IPS-NIHi11 (cell line): ENCODE measurements around the gene PPP1R17.

ENCODE experiments used
- DNase-seq: peaks from one replicate; pipeline ENCODE4 v3.0.0; 2012; ENCODE audit warnings: mixed read lengths, low spot score

Gene PPP1R17

DNA sequence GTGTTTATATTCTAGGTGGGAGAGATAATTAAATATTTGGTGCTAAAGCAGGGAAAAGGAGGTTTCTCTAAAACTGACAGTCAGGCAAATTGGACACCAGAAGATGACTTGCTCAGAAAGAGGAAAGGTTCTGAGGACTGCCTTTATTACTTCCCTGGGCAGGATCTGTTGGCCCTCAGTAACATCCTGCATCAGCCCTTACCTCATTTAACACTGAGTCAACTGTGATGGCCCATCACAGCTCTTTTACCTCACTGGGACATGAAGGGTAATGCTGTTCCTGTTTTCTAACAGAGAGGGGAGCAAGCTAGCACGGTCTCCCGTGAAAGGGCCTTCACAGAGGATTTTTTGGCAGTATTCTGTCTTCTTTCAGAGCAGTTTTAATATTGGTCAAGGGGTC lies 12.0 kb downstream of the PPP1R17 start:
- DNase-seq: no peak

DNA sequence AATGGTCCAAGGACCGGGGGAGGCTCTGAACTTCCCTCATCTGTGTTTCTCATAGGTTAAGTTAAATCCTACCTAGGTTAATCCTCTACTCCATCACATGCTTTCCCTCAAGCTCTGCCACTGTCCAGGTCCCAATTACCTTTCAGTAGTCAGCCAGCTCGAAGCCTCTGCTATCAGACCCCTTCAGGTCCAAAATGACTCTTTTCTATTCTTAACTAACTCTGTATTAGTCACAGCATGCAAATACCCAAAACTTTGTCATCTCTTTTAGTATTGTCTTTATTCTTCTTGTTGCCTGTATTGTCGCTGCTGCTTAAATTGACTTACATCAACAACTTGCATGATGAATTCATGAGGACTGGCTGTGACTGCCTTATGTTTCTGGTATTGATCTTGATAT lies 15.3 kb downstream of the PPP1R17 start:
- DNase-seq: no peak

- no peak for DNase-seq
Observed at GRCh38 chr7:31705377-31705776, 18.4 kb downstream of the PPP1R17 start.

DNA sequence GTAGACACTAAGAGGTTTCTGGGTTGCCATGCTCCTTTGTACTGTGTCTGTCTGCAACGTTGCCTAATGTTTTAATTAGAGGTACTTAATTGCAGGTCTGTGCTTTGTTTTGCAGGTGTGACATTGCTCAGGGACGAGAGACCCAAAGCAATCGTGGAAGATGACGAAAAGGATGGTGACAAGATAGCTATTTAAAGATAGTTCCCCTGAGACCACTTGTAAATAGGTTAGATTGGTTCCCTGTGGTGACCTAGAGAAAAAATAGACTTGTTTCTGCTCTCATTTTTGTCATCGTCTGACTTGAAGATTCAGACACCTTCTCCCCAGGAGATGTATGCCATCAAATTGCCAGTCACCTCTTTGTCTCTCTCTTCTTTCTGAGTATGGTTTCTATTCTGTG lies 20.1 kb downstream of the PPP1R17 start:
- no peak for DNase-seq

GRCh38 chr7:31710171-31710570 lies 23.2 kb downstream of the PPP1R17 start:
- peak; percentile 56 for DNase-seq

GRCh38 chr7:31716355-31716754 lies 29.3 kb downstream of the PPP1R17 start:
- no peak for DNase-seq

GRCh38 chr7:31720366-31720765 lies 33.4 kb downstream of the PPP1R17 start:
- peak; percentile 24 for DNase-seq

GRCh38 chr7:31724696-31725095 lies 37.7 kb downstream of the PPP1R17 start:
- DNase-seq: no peak

- DNase-seq: no peak
Observed at GRCh38 chr7:31729195-31729804, 42.3 kb downstream of the PPP1R17 start.

DNA sequence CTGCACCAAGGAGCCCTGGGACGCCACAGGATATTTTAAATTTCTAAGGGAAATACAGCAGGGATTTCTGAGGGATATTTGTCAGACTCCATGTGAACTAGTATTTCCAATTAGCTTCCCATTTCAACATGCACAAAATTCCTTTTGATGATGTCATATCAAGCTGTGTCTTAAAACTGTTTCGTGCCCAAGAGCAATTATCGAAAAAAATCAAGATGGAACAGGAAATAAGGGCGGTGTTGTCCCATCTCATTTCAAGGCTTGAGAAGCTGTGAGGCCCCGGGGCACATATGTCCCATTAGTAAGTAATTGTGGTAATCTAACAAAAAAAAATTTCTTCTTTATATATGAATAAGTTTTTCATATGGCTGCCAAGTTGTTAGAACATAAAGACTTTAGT lies 47.4 kb downstream of the PPP1R17 start:
- no peak for DNase-seq

DNA sequence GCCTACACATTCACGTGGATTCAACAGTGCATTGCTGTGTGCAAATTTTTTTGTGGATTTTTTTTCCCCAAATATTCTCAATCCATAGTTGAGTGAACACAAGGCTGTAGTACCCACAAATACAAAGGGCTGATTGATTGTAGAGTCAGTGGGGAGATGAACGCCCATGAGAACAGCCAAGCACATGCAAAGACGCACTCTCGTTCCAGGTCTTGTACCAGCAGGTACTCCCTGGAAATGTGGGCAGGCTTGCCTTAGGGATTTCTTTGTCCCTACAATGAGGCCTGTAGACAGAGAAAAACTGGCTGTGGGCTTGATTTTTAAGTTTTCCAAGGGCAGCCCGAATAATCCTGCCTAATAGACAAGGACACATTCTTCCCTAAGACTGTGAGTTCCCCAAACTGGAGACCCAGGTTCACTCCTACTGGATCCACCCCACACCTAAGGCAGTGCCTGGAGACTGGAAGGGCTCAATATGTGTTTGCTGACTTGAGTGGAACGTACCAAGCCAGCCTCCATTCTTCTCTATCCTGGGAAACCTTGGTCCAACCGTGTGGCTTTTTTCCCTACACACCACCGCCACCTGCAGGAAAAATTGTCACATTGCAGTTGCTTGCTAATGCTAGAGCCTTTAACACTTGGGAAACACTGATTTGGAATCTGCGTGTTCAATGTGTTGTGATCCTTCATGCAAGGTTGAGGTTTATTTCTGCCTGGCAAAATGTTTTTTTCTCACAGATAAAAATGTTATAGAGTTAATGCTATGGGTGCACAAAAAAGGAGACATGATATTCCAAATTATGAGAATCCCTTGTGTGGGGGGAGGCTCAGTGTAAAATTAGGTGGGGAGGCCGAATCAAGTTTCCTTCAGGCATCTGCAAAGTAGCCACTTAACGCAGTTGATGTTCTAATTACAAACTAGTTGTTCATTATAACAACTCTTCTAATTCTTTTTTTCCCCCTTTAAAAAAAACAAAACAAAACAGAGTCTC lies 49.3 kb downstream of the PPP1R17 start:
- peak; percentile 75 for DNase-seq

GRCh38 chr7:31741852-31742251 lies 54.8 kb downstream of the PPP1R17 start:
- DNase-seq: no peak

DNA sequence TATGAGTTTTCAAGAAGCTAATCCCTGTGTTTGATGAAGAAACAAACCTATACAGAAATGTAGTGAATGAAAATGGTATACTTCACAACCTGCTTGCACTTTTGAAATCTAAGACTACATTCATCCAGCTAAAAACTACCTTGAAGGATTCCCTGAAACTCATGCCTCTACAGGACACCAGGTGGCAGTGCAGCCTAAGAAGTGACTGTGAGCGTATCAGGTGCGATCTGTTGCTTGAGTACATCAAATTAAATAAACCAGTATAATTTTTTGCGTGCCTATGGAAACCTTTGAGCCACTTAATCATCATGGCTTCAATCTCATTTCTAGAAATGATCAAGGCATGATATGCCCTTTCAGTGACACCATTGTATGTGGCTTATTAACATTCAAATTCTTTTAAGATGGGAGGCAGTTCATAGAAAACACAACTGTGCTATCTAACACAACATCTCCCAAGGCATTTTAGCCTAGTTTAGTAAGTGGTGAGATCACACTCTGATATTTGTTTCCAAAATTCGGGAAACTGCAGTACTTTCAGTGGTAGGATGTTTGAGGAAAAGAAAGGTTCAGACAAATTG lies 57.4 kb downstream of the PPP1R17 start:
- DNase-seq: peak; percentile 60

DNA sequence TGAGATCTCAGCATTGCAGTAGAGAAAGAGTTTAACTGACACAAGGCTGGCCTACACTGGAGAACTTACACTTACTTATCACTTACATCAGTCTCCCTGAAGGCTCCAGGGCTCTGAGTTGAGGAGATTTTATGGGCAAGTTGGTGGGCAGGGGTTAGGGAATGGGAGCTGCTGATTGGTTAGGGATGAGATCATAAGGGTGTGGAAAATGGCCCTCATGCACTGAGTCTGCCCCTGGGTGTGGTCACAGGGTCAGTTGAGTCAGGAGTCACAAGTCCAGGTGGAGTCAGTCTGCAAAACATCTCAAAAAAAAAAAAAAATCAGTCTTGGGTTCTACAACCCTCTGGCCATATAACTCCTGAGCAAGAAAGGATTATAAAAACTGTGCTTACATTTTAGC lies 60.5 kb downstream of the PPP1R17 start:
- no peak for DNase-seq

GRCh38 chr7:31748084-31748483 lies 61.1 kb downstream of the PPP1R17 start:
- no peak for DNase-seq

GRCh38 chr7:31751726-31752125 lies 64.7 kb downstream of the PPP1R17 start:
- no peak for DNase-seq
